H9 (cell line): ENCODE data around the gene MAP1B. TPM values are rescaled to one million over a fixed set of nuclear protein-coding genes. Genes with fewer than 3 reads are reported as not detected.

Experiments used
- DNase-seq: peaks from one replicate; pipeline ENCODE4 v3.0.0-alpha.2; 2017
- H2AFZ ChIP-seq: one replicate; pipeline ENCODE4 v1.6.1; 2013; ENCODE audit warnings: mild to moderate bottlenecking, low read length, control low read depth, moderate library complexity
- H2AK5ac ChIP-seq: 2 replicates; pipeline ENCODE4 v1.6.1; 2013; ENCODE audit warnings: low read length, control low read depth, mixed read lengths; ENCODE audit not compliant: insufficient read length
- H2BK120ac ChIP-seq: one replicate; pipeline ENCODE4 v1.6.1; 2013; ENCODE audit warnings: low read depth, mild to moderate bottlenecking, low read length, control low read depth, inconsistent platforms; ENCODE audit not compliant: poor library complexity, severe bottlenecking
- H2BK12ac ChIP-seq: 2 replicates; pipeline ENCODE4 v1.6.1; 2013; ENCODE audit warnings: low read length, control low read depth, mixed read lengths, low read depth; ENCODE audit not compliant: insufficient read length
- H2BK15ac ChIP-seq: 2 replicates; pipeline ENCODE4 v1.6.1; 2013; ENCODE audit warnings: low read depth, low read length, control low read depth
- H2BK20ac ChIP-seq: one replicate; pipeline ENCODE4 v1.6.1; 2013; ENCODE audit warnings: low read depth, mild to moderate bottlenecking, low read length, control low read depth, inconsistent platforms; ENCODE audit not compliant: poor library complexity, severe bottlenecking
- H2BK5ac ChIP-seq: 2 replicates; pipeline ENCODE4 v1.6.1; 2013; ENCODE audit warnings: low read length, control low read depth, mixed read lengths; ENCODE audit not compliant: insufficient read length
- H3K14ac ChIP-seq: 2 replicates; pipeline ENCODE4 v1.6.1; 2013; ENCODE audit warnings: low read length, control low read depth; ENCODE audit not compliant: insufficient read depth
- H3K18ac ChIP-seq: 2 replicates; pipeline ENCODE4 v1.6.1; 2013; ENCODE audit warnings: low read depth, mild to moderate bottlenecking, mixed read lengths, low read length, control low read depth; ENCODE audit not compliant: insufficient read length
- H3K23ac ChIP-seq: 2 replicates; pipeline ENCODE4 v1.6.1; 2013; ENCODE audit warnings: low read length, control low read depth, mixed read lengths, low read depth; ENCODE audit not compliant: insufficient read length
- H3K23me2 ChIP-seq: 2 replicates; pipeline ENCODE4 v1.6.1; 2013; ENCODE audit warnings: low read depth, mild to moderate bottlenecking, mixed read lengths, low read length, control low read depth; ENCODE audit not compliant: insufficient read length, poor library complexity, severe bottlenecking
- H3K27ac ChIP-seq: 2 replicates; pipeline ENCODE4 v1.5.1; 2013; ENCODE audit warnings: low read length, control low read depth, mixed read lengths, low read depth; ENCODE audit not compliant: insufficient read length
- H3K27me3 ChIP-seq: 2 replicates; pipeline ENCODE4 v1.6.1; 2013; ENCODE audit warnings: low read length, control low read depth, inconsistent platforms; ENCODE audit not compliant: insufficient read depth
- H3K4ac ChIP-seq: 2 replicates; pipeline ENCODE4 v1.6.1; 2013; ENCODE audit warnings: low read depth, mild to moderate bottlenecking, control low read depth, inconsistent platforms, low read length, moderate library complexity
- H3K4me1 ChIP-seq: 2 replicates; pipeline ENCODE4 v1.6.1; 2013; ENCODE audit warnings: low read length, control low read depth, inconsistent platforms; ENCODE audit not compliant: insufficient read depth
- H3K4me2 ChIP-seq: 2 replicates; pipeline ENCODE4 v1.6.1; 2013; ENCODE audit warnings: low read length, control low read depth, mixed read lengths; ENCODE audit not compliant: insufficient read length, insufficient read depth
- H3K56ac ChIP-seq: 2 replicates; pipeline ENCODE4 v1.6.1; 2013; ENCODE audit warnings: low read depth, mild to moderate bottlenecking, mixed read lengths, low read length, control low read depth; ENCODE audit not compliant: insufficient read length
- H3K79me1 ChIP-seq: 2 replicates; pipeline ENCODE4 v1.6.1; 2013; ENCODE audit warnings: low read depth, mild to moderate bottlenecking, moderate library complexity, low read length, control low read depth, inconsistent platforms; ENCODE audit not compliant: insufficient read depth, poor library complexity, severe bottlenecking
- H3K79me2 ChIP-seq: 2 replicates; pipeline ENCODE4 v1.6.1; 2013; ENCODE audit warnings: low read length, control low read depth, inconsistent platforms; ENCODE audit not compliant: insufficient read depth
- H3K9ac ChIP-seq: 2 replicates; pipeline ENCODE4 v1.6.1; 2013; ENCODE audit warnings: low read length, control low read depth, mixed read lengths; ENCODE audit not compliant: insufficient read length; ENCODE audit errors: extremely low read depth
- H3K9me3 ChIP-seq: one replicate; pipeline ENCODE4 v1.6.1; 2013; ENCODE audit warnings: low read depth, low read length, inconsistent platforms; ENCODE audit not compliant: control insufficient read depth
- H3T11ph ChIP-seq: one replicate; pipeline ENCODE4 v1.6.1; 2013; ENCODE audit warnings: mild to moderate bottlenecking, low read length, control low read depth, inconsistent platforms
- H4K20me1 ChIP-seq: one replicate; pipeline ENCODE4 v1.6.1; 2013; ENCODE audit not compliant: control insufficient read depth, insufficient read length, insufficient read depth
- H4K5ac ChIP-seq: 2 replicates; pipeline ENCODE4 v1.6.1; 2013; ENCODE audit warnings: low read depth, mild to moderate bottlenecking, mixed read lengths, low read length, control low read depth; ENCODE audit not compliant: insufficient read length
- H4K8ac ChIP-seq: replicated peaks from 2 replicates; pipeline ENCODE4 v1.6.1; 2013; ENCODE audit warnings: low read length, control low read depth, mixed read lengths, low read depth; ENCODE audit not compliant: insufficient read length
- H4K91ac ChIP-seq: 2 replicates; pipeline ENCODE4 v1.6.1; 2013; ENCODE audit warnings: low read depth, mild to moderate bottlenecking, moderate library complexity, mixed read lengths, low read length, control low read depth; ENCODE audit not compliant: insufficient read length
- H3K27ac Mint-ChIP-seq, 3 experiments: 2 replicates in 2 of 3; 3 replicates in 1 of 3; pipeline ENCODE4 v1.8.0; 2020 to 2021; ENCODE audit warnings: mixed read lengths in 3 of 3, mild to moderate bottlenecking in 1 of 3, moderate library complexity in 1 of 3
- H3K27me3 Mint-ChIP-seq: 2 replicates; pipeline ENCODE4 v1.8.0; 2021; ENCODE audit warnings: low read depth, mild to moderate bottlenecking, moderate library complexity, mixed read lengths
- H3K36me3 Mint-ChIP-seq, 3 experiments: 2 replicates in 2 of 3; 3 replicates in 1 of 3; pipeline ENCODE4 v1.8.0; 2020 to 2021; ENCODE audit warnings: low read depth in 3 of 3, mixed read lengths in 3 of 3; ENCODE audit not compliant: insufficient read depth in 1 of 3
- H3K4me1 Mint-ChIP-seq, 2 experiments: 2 replicates each; pipeline ENCODE4 v1.8.0; 2020; ENCODE audit warnings: mixed read lengths in 2 of 2
- H3K4me3 Mint-ChIP-seq, 2 experiments: 2 replicates in 1 of 2; 3 replicates in 1 of 2; pipeline ENCODE4 v1.8.0; 2020 to 2021; ENCODE audit warnings: mild to moderate bottlenecking in 2 of 2, mixed read lengths in 2 of 2, moderate library complexity in 1 of 2
- H3K9me3 Mint-ChIP-seq, 2 experiments: 2 replicates in 1 of 2; 3 replicates in 1 of 2; pipeline ENCODE4 v1.8.0; 2020; ENCODE audit warnings: mild to moderate bottlenecking in 2 of 2, mixed read lengths in 2 of 2, moderate library complexity in 1 of 2
- CTCF ChIP-seq: fragments of 200-600 bp; sonication (generic); conservative IDR thresholded peaks from 3 replicates; pipeline ENCODE4 v1.8.0; 2021; ENCODE audit warnings: antibody characterized with exemption, mild to moderate bottlenecking
- WGBS: extraction: QIAGEN DNeasy Blood & Tissue Kit; methylation state at CpG from one replicate; pipeline ENCODE4 v1.1.7; 2013; ENCODE audit warnings: missing lambda C conversion rate, low lambda C conversion rate, mixed read lengths; ENCODE audit not compliant: insufficient read length; ENCODE audit errors: extremely low coverage; 5-methylcytosine and 5-hydroxymethylcytosine counted together
- total RNA-seq: library from RNA; stranded (reverse); gene quantifications from 2 replicates; pipeline ENCODE4 v1.2.1, GENCODE V29; 2021

MAP1B gene
- total RNA-seq, 1 experiment from 2014 or later: 67.5 TPM

GRCh38 chr5:72191404-72191803 lies 84.1 kb downstream of the MAP1B start:
- no peaks in the 10 kb centered on the region for H3K23me2 ChIP-seq
- no peak overlapping the region for H3K23ac ChIP-seq
- H3T11ph ChIP-seq: no peak overlapping the region
- peaks cover 47 to 67% (median 65%) of the 10 kb centered on the region in 3 experiments for H3K36me3 Mint-ChIP-seq
- H3K79me1 ChIP-seq: no peaks in the 10 kb centered on the region
- no peak for DNase-seq
- H4K20me1 ChIP-seq: no peaks in the 10 kb centered on the region
- H3K4me3 Mint-ChIP-seq: no peak overlapping the region
- no peaks in the 10 kb centered on the region for H3K9me3 ChIP-seq
- peaks cover 0 to 7% of the 10 kb centered on the region in 2 experiments; a peak in 1 of 5 replicates for H3K9me3 Mint-ChIP-seq
- H3K4me1 Mint-ChIP-seq: no peaks in the 10 kb centered on the region; a peak in 2 of 4 replicates
- H2BK120ac ChIP-seq: no peak overlapping the region
- H4K5ac ChIP-seq: no peak overlapping the region
- no peak for TF ChIP-seq CTCF
- no peak overlapping the region for H2BK12ac ChIP-seq
- H3K14ac ChIP-seq: no peak overlapping the region
- WGBS: no CpG with 5 or more reads among the region's 3 CpGs
- no peak overlapping the region for H3K27ac Mint-ChIP-seq
- H2BK15ac ChIP-seq: no peak overlapping the region
- no peak overlapping the region for H3K56ac ChIP-seq
- no peak overlapping the region for H4K91ac ChIP-seq
- H3K27me3 ChIP-seq: no peaks in the 10 kb centered on the region
- no peak overlapping the region for H3K27ac ChIP-seq
- H4K8ac ChIP-seq: no peak overlapping the region
- no peak overlapping the region for H2AFZ ChIP-seq
- H3K27me3 Mint-ChIP-seq: no peaks in the 10 kb centered on the region
- H3K79me2 ChIP-seq: peaks cover 2% of the 10 kb centered on the region; the same call in 1 of the 2 replicates
- no peak overlapping the region for H2AK5ac ChIP-seq
- no peak overlapping the region for H3K18ac ChIP-seq
- H3K4me2 ChIP-seq: no peak overlapping the region
- 0 out of 2 replicates have a peak, but pooled peaks cover 2% of the 10 kb centered on the region for H3K4me1 ChIP-seq
- no peak overlapping the region for H3K4ac ChIP-seq
- no peak overlapping the region for H3K9ac ChIP-seq
- H2BK5ac ChIP-seq: no peak overlapping the region
- H2BK20ac ChIP-seq: no peak overlapping the region
